HCT116 (cell line): ENCODE results near the gene LAMA4. TPM values are rescaled to one million over a fixed set of nuclear protein-coding genes. Genes with fewer than 3 reads are reported as not detected.

ENCODE experiments used
- ATAC-seq: fragments of 200-7000 bp; cut with Tn5 transposase; 2 replicates; pipeline ENCODE4 v1.9.1; 2020; ENCODE audit warnings: mild to moderate bottlenecking, moderate library complexity
- BruUV-seq: library from RNA; stranded (reverse); fragments of 400-500 nt; replicated peaks from 2 replicates; lab custom pipeline; 2021; lab: Mats Ljungman, UMichigan
- CTCF ChIA-PET: fragments of 300-600 bp; sonication (Branson Sonifier 250); formaldehyde crosslinking; loops from one replicate; lab custom pipeline; 2021; ENCODE audit warnings: antibody characterized with exemption; lab: Charles Lee
- POLR2A ChIA-PET: fragments of 300-600, 350-600 bp; sonication (Branson Sonifier 250); formaldehyde crosslinking; loops from one replicate; lab custom pipeline; 2021; ENCODE audit warnings: antibody characterized with exemption; lab: Charles Lee
- RAD21 ChIA-PET, 2 experiments: fragments of 300-600 bp; sonication (Branson Sonifier 250); formaldehyde crosslinking; loops; one replicate each; lab custom pipeline; 2023; ENCODE audit warnings: low total read pairs in 2 of 2; ENCODE audit not compliant: uncharacterized antibody in 2 of 2, unreplicated experiment in 2 of 2, low non-redundant PET in 1 of 2; lab: Charles Lee
- DNase-seq: peaks from one replicate; pipeline ENCODE4 v3.0.0-alpha.2; 2010; ENCODE audit warnings: low read depth, low spot score
- H2AFZ ChIP-seq: fragments of 200-600 bp; shearing (Covaris generic), sonication (generic); 2 replicates; pipeline ENCODE4 v1.6.1; 2017; ENCODE audit warnings: low read depth, mixed run types, mixed read lengths, antibody characterized with exemption, low read length; ENCODE audit not compliant: poor library complexity, severe bottlenecking
- H3K27ac ChIP-seq: 2 replicates; pipeline ENCODE4 v1.5.1; 2012; ENCODE audit warnings: low read depth, low read length
- H3K27me3 ChIP-seq: fragments of 200-600 bp; sonication (generic); 2 replicates; pipeline ENCODE4 v1.6.1; 2016; ENCODE audit warnings: mixed run types, low read length, mixed read lengths; ENCODE audit not compliant: insufficient read depth
- H3K36me3 ChIP-seq, 2 experiments: fragments of 200-500 bp in 1 of 2; fragments of 200-600 bp in 1 of 2; sonication (Bioruptor generic) in 1 of 2; sonication (generic) in 1 of 2; 2 replicates each; pipeline versions ENCODE4 v1.5.1 to v1.6.1; 2014 to 2016; ENCODE audit warnings: low read length in 2 of 2, inconsistent platforms in 1 of 2, mixed read lengths in 1 of 2, mixed run types in 1 of 2; ENCODE audit not compliant: insufficient read depth in 2 of 2, control insufficient read depth in 1 of 2
- H3K4me1 ChIP-seq, 2 experiments: fragments of 200-600 bp in 1 of 2; sonication (generic) in 1 of 2; 2 replicates each; pipeline versions ENCODE4 v1.5.1 to v1.6.1; 2012 to 2017; ENCODE audit warnings: low read length in 2 of 2, inconsistent platforms in 1 of 2, mild to moderate bottlenecking in 1 of 2, mixed read lengths in 1 of 2, mixed run types in 1 of 2, moderate library complexity in 1 of 2; ENCODE audit not compliant: insufficient read depth in 2 of 2, control insufficient read depth in 1 of 2
- H3K4me2 ChIP-seq: fragments of 200-600 bp; sonication (generic); 2 replicates; pipeline ENCODE4 v1.6.1; 2017; ENCODE audit warnings: mixed run types, low read length, mixed read lengths
- H3K4me3 ChIP-seq, 2 experiments: fragments of 200-600 bp in 1 of 2; sonication (generic) in 1 of 2; replicated peaks in 1 of 2; 2 replicates each; pipeline ENCODE4 v1.5.1; 2011 to 2016; ENCODE audit warnings: low read length in 2 of 2, control low read depth in 1 of 2, low read depth in 1 of 2, mild to moderate bottlenecking in 1 of 2, mixed read lengths in 1 of 2, mixed run types in 1 of 2
- H3K79me2 ChIP-seq: fragments of 200-600 bp; sonication (generic); 2 replicates; pipeline ENCODE4 v1.6.1; 2017; ENCODE audit warnings: mild to moderate bottlenecking, mixed run types, low read length, moderate library complexity, mixed read lengths; ENCODE audit not compliant: insufficient read depth
- H3K9ac ChIP-seq: fragments of 200-600 bp; sonication (generic); 2 replicates; pipeline ENCODE4 v1.6.1; 2016; ENCODE audit warnings: low read length, mixed read lengths
- H3K9me2 ChIP-seq: fragments of 200-600 bp; sonication (generic), shearing (Covaris generic); 2 replicates; pipeline ENCODE4 v1.6.1; 2017; ENCODE audit warnings: mixed run types, mild to moderate bottlenecking, moderate library complexity; ENCODE audit not compliant: insufficient read depth
- H3K9me3 ChIP-seq, 2 experiments: fragments of 200-500 bp in 1 of 2; fragments of 200-600 bp in 1 of 2; sonication (Bioruptor generic) in 1 of 2; sonication (generic) in 1 of 2; 2 replicates each; pipeline ENCODE4 v1.6.1; 2014 to 2017; ENCODE audit warnings: low read length in 2 of 2, mixed read lengths in 2 of 2, inconsistent platforms in 1 of 2, low read depth in 1 of 2, mild to moderate bottlenecking in 1 of 2, mixed run types in 1 of 2, moderate library complexity in 1 of 2; ENCODE audit not compliant: control insufficient read depth in 1 of 2, insufficient read depth in 1 of 2
- H4K20me1 ChIP-seq: fragments of 200-600 bp; sonication (generic), shearing (Covaris generic); 2 replicates; pipeline ENCODE4 v1.6.1; 2017; ENCODE audit warnings: mixed run types, mild to moderate bottlenecking, moderate library complexity; ENCODE audit not compliant: insufficient read depth
- ATF3 ChIP-seq: IDR thresholded peaks from 2 replicates; pipeline ENCODE4 v1.6.1; 2012
- CBX3 ChIP-seq: IDR thresholded peaks from 2 replicates; pipeline ENCODE4 v1.6.1; 2012; ENCODE audit warnings: low read depth
- CEBPB ChIP-seq: IDR thresholded peaks from 2 replicates; pipeline ENCODE4 v1.6.1; 2012; ENCODE audit warnings: low read depth
- CTCF ChIP-seq, 3 experiments: fragments of 200-600 bp in 1 of 3; sonication (generic) in 1 of 3; IDR thresholded peaks in 2 of 3; conservative IDR thresholded peaks in 1 of 3; 2 replicates each; pipeline ENCODE4 v1.5.1; 2012 to 2017; ENCODE audit warnings: low read depth in 2 of 3, low read length in 2 of 3, antibody characterized with exemption in 1 of 3, borderline replicate concordance in 1 of 3, control low read depth in 1 of 3, mild to moderate bottlenecking in 1 of 3, mixed read lengths in 1 of 3, mixed run types in 1 of 3, moderate library complexity in 1 of 3; ENCODE audit not compliant: insufficient read depth in 1 of 3
- EGR1 ChIP-seq: IDR thresholded peaks from 2 replicates; pipeline ENCODE4 v1.6.1; 2012; ENCODE audit warnings: low read depth
- ELF1 ChIP-seq: IDR thresholded peaks from 2 replicates; pipeline ENCODE4 v1.6.1; 2012; ENCODE audit warnings: low read depth, borderline replicate concordance
- EZH2 ChIP-seq: fragments of 200-600 bp; sonication (generic); IDR thresholded peaks from 2 replicates; pipeline ENCODE4 v1.6.1; 2017; ENCODE audit warnings: antibody characterized with exemption, mixed run types
- EZH2phosphoT487 ChIP-seq: fragments of 200-600 bp; IDR thresholded peaks from 2 replicates; pipeline ENCODE4 v1.6.1; 2018; ENCODE audit warnings: antibody characterized with exemption, borderline replicate concordance
- FOSL1 ChIP-seq: IDR thresholded peaks from 2 replicates; pipeline ENCODE4 v1.6.1; 2012; ENCODE audit warnings: low read depth
- JUND ChIP-seq: IDR thresholded peaks from 2 replicates; pipeline ENCODE4 v1.6.1; 2012
- POLR2A ChIP-seq: IDR thresholded peaks from 2 replicates; pipeline ENCODE4 v1.7.0; 2011; ENCODE audit warnings: borderline replicate concordance; ENCODE audit not compliant: insufficient read depth, insufficient read length; ENCODE audit errors: extremely low read depth
- RAD21 ChIP-seq: IDR thresholded peaks from 2 replicates; pipeline ENCODE4 v1.6.1; 2012; ENCODE audit warnings: low read depth, mild to moderate bottlenecking
- SIN3A ChIP-seq: IDR thresholded peaks from 2 replicates; pipeline ENCODE4 v1.6.1; 2012; ENCODE audit warnings: low read depth
- SP1 ChIP-seq: IDR thresholded peaks from 2 replicates; pipeline ENCODE4 v1.6.1; 2012; ENCODE audit warnings: low read depth
- SRF ChIP-seq: IDR thresholded peaks from 2 replicates; pipeline ENCODE4 v1.6.1; 2012; ENCODE audit warnings: low read depth
- TCF7L2 ChIP-seq: IDR thresholded peaks from 2 replicates; pipeline ENCODE4 v1.7.0; 2011; ENCODE audit warnings: borderline replicate concordance, inconsistent platforms; ENCODE audit not compliant: insufficient read depth, insufficient read length; ENCODE audit errors: extremely low read depth
- ZFX ChIP-seq: fragments of 450-650 bp; IDR thresholded peaks from 2 replicates; pipeline ENCODE4 v1.6.1; 2017
- intact Hi-C: fragments of 100-400 bp; cut with micrococcal nuclease; formaldehyde crosslinking; loops from 2 replicates; pipeline ENCODE4 v1.10.0; 2022
- total RNA-seq: library from RNA; stranded (reverse); gene quantifications from one replicate; pipeline ENCODE4 v1.2.1, GENCODE V29; 2021; ENCODE audit not compliant: unreplicated experiment
- TF ChIP-seq, protein P1 (sequence below): IDR thresholded peaks from 2 replicates; pipeline ENCODE4 v1.6.1; 2011; ENCODE audit warnings: mild to moderate bottlenecking, low read length, moderate library complexity; ENCODE audit not compliant: insufficient replicate concordance; ENCODE audit errors: extremely low read depth

LAMA4 gene
- total RNA-seq, 1 experiment from 2014 or later: 2.2 TPM

GRCh38 chr6:112177092-112177491 is 77.3 kb downstream of the LAMA4 start (continued):
- no peak for TF ChIP-seq ZFX

DNA sequence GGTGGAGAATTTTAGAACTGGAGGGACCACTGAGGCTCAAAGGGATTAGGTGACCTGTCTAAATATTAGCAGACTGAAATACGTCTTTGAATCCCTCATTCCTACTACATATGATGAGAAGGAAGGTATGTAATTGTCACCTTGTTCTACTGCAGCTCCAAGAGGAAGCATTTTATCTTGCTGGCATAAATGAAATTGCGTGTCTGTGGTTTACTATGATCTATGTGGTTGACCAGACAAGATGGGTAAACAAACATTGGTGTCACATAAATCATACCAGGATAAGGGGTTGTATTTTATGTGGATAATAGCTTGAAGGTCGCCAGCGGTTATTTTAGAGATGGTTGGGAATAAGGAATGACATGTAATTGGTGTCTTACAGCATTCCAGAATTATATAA is 78.2 kb downstream of the LAMA4 start:
- POLR2A ChIA-PET: no interaction called here
- no peaks in the 10 kb centered on the region for H3K27me3 ChIP-seq
- no peak overlapping the region for H2AFZ ChIP-seq
- no peak for ATAC-seq
- no peaks in the 10 kb centered on the region for H4K20me1 ChIP-seq
- H3K9me3 ChIP-seq: no peaks in the 10 kb centered on the region
- RAD21 ChIA-PET: no interaction called here
- CTCF ChIA-PET: interaction anchor here (1.8 kb wide), 1 partner anchor 135 kb away, joined by 6 read pairs; no protein-coding TSS in a partner anchor
- no peak for DNase-seq
- H3K79me2 ChIP-seq: no peaks in the 10 kb centered on the region
- intact Hi-C loops: no loop called here
- no peak overlapping the region for H3K9ac ChIP-seq
- H3K4me2 ChIP-seq: no peak overlapping the region
- H3K27ac ChIP-seq: no peak overlapping the region
- H3K4me1 ChIP-seq: no peaks in the 10 kb centered on the region
- H3K36me3 ChIP-seq: no peaks in the 10 kb centered on the region
- H3K4me3 ChIP-seq: no peak overlapping the region
- no TSS peak for BruUV-seq
- H3K9me2 ChIP-seq: no peaks in the 10 kb centered on the region
- TF ChIP-seq EGR1 (no peak), EZH2phosphoT487 (no peak), FOSL1 (no peak), SRF (no peak), ZFX (no peak), EZH2 (no peak), SP1 (no peak), POLR2A (no peak), ATF3 (no peak), JUND (no peak), TCF7L2 (no peak), SIN3A (no peak), CTCF (IDR thresholded peaks at IDR 0.05 in 2 of 3, conservative IDR thresholded peaks at IDR 0.05 in 1 of 3; ENCODE audit: borderline replicate concordance in 1 of 3, insufficient read depth in 1 of 3, low read depth in 2 of 3, low read length in 2 of 3) (no peak), RAD21 (no peak), CEBPB (no peak), ELF1 (no peak), CBX3 (no peak)
- TF ChIP-seq, protein P1, sequence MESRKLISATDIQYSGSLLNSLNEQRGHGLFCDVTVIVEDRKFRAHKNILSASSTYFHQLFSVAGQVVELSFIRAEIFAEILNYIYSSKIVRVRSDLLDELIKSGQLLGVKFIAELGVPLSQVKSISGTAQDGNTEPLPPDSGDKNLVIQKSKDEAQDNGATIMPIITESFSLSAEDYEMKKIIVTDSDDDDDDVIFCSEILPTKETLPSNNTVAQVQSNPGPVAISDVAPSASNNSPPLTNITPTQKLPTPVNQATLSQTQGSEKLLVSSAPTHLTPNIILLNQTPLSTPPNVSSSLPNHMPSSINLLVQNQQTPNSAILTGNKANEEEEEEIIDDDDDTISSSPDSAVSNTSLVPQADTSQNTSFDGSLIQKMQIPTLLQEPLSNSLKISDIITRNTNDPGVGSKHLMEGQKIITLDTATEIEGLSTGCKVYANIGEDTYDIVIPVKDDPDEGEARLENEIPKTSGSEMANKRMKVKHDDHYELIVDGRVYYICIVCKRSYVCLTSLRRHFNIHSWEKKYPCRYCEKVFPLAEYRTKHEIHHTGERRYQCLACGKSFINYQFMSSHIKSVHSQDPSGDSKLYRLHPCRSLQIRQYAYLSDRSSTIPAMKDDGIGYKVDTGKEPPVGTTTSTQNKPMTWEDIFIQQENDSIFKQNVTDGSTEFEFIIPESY: no peak
